Activated naive CD8-positive, alpha-beta T cell treated with anti-CD3 and anti-CD28 coated beads, Interleukin-2, amount 10 ng/mL, durations not matched to agents 7 days and 5 days (primary cell): ENCODE measurements around the gene PYCR2. TPM values are rescaled to one million over a fixed set of nuclear protein-coding genes. Genes with fewer than 3 reads are reported as not detected.
A peak's percentile ranks its signal among the peaks of the same experiment; 100 is the strongest.

ENCODE experiments used
- ATAC-seq: fragments of 150-1000 bp; cut with Tn5 transposase; one replicate; pipeline ENCODE4 v1.10.0; 2021; ENCODE audit warnings: low read depth, moderate library complexity
- POLR2A ChIA-PET: fragments of 350-600 bp; sonication (Branson Sonifier 250); formaldehyde crosslinking; loops from one replicate; lab custom pipeline; 2021; ENCODE audit warnings: antibody characterized with exemption; lab: Charles Lee
- DNase-seq: peaks from one replicate; pipeline ENCODE4 v3.0.0; 2021
- H3K27ac Mint-ChIP-seq: one replicate; pipeline ENCODE4 v1.8.0; 2022; ENCODE audit warnings: mild to moderate bottlenecking, mixed read lengths
- H3K27me3 Mint-ChIP-seq: one replicate; pipeline ENCODE4 v1.8.0; 2022; ENCODE audit warnings: mild to moderate bottlenecking, moderate library complexity, mixed read lengths
- H3K36me3 Mint-ChIP-seq: one replicate; pipeline ENCODE4 v1.8.0; 2021; ENCODE audit warnings: mild to moderate bottlenecking, mixed read lengths
- H3K4me1 Mint-ChIP-seq: one replicate; pipeline ENCODE4 v1.8.0; 2021; ENCODE audit warnings: mixed read lengths
- H3K4me3 Mint-ChIP-seq: one replicate; pipeline ENCODE4 v1.8.0; 2022; ENCODE audit warnings: mild to moderate bottlenecking, moderate library complexity, mixed read lengths
- H3K9me3 Mint-ChIP-seq: one replicate; pipeline ENCODE4 v1.8.0; 2021; ENCODE audit warnings: mixed read lengths
- total RNA-seq, 2 experiments: library from RNA; stranded (reverse); gene quantifications; one replicate each; pipeline ENCODE4 v1.2.3, GENCODE V29; 2021

The PYCR2 gene
- total RNA-seq, 2 experiments from 2014 or later = 118 to 125 TPM

DNA sequence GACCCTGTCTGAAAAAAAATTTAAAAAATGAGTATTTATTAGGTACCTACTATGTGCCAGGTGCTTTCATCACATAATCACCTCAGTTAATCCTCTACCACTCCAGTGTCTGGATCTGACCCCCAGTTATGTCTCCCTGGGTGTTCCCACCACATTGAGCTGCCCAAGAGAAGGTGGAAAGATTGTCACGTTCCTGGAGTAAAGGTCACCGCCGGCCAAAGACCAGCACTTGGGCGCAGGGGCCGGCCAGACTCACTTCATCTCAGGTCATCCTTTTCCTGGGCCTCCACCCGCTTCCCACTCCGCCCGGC, 714 bp downstream of the PYCR2 start:
- Mint-ChIP-seq H3K27ac (peak overlapping the region; percentile 95), H3K27me3 (no peaks in the 10 kb centered on the region), H3K4me3 (peak overlapping the region; percentile 96), H3K36me3 (peaks cover 23% of the 10 kb centered on the region), H3K9me3 (no peaks in the 10 kb centered on the region), H3K4me1 (peaks cover 38% of the 10 kb centered on the region)
- DNase-seq (no peak), ATAC-seq (no peak)
- POLR2A ChIA-PET = interaction anchor here (0.8 to 3.7 kb wide), 19 partner anchors 9 to 497 kb away, joined by 3 to 33 read pairs (median 5); partner anchors contain the start of genes EPHX1, H3-3A, SDE2 and SRP9

DNA sequence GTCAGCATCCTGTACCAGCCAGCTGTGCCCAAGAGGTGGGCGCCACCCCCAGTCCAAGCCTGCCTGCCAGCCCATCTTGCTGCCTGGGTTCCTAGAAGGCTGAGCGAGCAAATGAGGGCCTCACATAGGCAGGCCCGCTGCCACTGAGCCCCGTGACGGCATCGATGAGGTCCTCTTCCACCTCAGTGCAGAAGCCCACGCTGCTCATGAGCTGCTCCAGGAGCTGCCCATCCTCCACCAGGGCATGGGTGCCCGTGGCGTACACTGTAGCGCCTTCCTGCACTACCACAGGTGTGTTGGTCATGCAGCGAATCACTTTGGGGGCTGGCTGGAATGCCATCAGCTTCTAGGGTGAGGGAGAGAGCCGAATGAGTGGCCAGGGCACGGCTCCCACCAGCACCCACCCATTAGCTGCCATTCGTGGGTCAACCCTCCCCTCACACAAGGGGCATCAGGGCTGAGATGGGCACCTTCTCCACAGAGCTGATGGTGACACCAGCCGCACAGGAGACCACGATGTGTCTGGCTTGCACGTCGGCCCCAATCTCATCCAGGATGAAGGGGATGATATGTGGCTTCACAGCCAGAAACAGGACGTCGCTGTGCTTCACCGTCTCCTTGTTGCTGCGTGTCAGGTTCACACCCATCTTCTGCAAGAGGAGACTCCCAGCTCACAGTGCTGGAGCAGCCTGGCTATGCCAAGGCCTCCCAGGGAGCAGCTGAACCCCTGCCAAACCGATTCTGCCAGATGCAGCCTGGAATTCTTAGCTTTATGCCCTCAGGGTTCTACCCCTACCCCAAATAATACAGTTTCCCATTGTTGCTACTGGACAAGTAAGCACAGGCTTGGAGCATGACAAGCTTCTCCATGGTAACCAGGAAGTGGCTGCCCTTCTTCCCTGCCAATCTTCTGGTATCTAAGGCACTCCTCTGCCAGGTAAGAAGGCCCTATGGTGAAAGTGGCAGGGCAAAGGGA, 2.0 kb downstream of the PYCR2 start:
- Mint-ChIP-seq H3K4me3 (peak overlapping the region; percentile 96), H3K4me1 (peaks cover 34% of the 10 kb centered on the region), H3K36me3 (peaks cover 29% of the 10 kb centered on the region), H3K27me3 (no peaks in the 10 kb centered on the region), H3K9me3 (no peaks in the 10 kb centered on the region), H3K27ac (peak overlapping the region; percentile 48)
- ATAC-seq = no peak
- POLR2A ChIA-PET = interaction anchor here (1.1 to 3.7 kb wide), 6 partner anchors 14 to 144 kb away, joined by 3 to 33 read pairs (median 6); partner anchors contain the start of genes SRP9 and TMEM63A
- DNase-seq = no peak

DNA sequence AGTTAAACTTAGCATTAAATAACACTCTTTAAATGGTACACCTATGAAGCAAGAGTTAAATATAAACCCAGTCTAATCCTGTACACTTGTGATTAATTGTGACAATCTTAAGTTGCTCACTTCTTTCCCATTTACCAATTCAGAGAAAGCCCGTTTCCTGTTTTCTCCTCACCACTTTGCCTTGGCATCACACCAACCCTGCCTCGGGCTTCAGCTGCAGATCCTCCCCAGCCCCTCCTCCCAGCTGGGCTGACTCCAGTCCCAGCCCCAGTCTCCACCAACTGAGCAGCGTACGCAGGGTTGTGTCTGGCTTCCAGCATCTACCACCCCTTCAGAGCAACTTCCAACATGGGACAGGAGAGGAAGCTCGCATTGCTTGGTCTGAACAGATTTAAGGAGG, 4.1 kb downstream of the PYCR2 start:
- peaks cover 32% of the 10 kb centered on the region for H3K36me3 Mint-ChIP-seq
- H3K27ac Mint-ChIP-seq = peak overlapping the region; percentile 78
- H3K9me3 Mint-ChIP-seq = no peaks in the 10 kb centered on the region
- DNase-seq (no peak), ATAC-seq (no peak)
- POLR2A ChIA-PET = interaction anchor here (0.9 to 1.1 kb wide), 3 partner anchors 9 to 191 kb away, joined by 3 to 4 read pairs (median 4); no protein-coding TSS in a partner anchor
- H3K4me1 Mint-ChIP-seq = peaks cover 24% of the 10 kb centered on the region
- peak overlapping the region; percentile 48 for H3K4me3 Mint-ChIP-seq
- H3K27me3 Mint-ChIP-seq = no peaks in the 10 kb centered on the region

DNA sequence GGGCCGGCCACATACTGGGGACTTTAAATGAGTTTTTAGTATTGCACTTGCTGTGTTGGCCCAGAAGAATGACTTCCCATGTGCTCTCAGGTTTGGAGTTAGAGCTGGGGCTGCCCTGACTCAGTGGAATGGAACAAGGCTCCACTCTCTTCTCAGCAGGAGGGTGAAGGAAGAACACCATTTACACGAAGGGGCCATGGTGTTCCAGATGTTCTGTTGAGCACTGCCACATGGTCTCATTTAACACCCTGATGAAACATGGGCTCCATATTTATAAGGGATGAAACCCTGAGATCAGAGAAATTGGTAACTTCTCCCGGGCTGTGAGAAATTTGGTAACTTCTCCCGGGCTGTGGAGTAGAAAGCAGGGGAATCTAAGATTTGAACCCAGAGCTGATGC, 5.8 kb downstream of the PYCR2 start:
- no peak for DNase-seq
- Mint-ChIP-seq H3K27me3 (no peaks in the 10 kb centered on the region), H3K36me3 (peaks cover 27% of the 10 kb centered on the region), H3K4me1 (peaks cover 22% of the 10 kb centered on the region), H3K9me3 (no peaks in the 10 kb centered on the region), H3K27ac (no peak overlapping the region), H3K4me3 (no peak overlapping the region)
- POLR2A ChIA-PET = interaction anchor here (0.5 to 0.9 kb wide), 2 partner anchors 61 to 80 kb away, joined by 3 to 5 read pairs; no protein-coding TSS in a partner anchor
- no peak for ATAC-seq

DNA sequence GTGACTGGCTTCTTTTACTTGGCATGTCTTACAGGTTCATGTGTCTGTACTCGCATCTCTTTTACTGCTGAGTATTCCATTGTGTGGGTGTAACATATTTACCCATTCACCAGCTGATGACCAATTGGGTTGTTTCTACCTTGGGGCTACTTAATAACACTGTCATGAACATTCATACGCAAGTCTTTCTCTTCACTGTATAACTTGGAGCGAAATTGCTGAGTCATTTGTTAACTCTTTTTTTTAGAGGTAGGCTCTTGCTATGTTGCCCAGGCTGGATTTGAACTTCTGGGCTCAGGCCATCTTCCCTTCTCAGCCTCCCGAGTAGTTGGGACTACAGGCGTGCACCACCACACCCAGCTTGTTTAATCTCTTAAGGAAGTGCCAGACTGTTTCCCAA, 6.5 kb downstream of the PYCR2 start:
- DNase-seq (no peak), ATAC-seq (no peak)
- Mint-ChIP-seq H3K27me3 (no peaks in the 10 kb centered on the region), H3K4me1 (peaks cover 18% of the 10 kb centered on the region), H3K36me3 (peaks cover 26% of the 10 kb centered on the region), H3K4me3 (no peak overlapping the region), H3K27ac (peak overlapping the region; percentile 63), H3K9me3 (no peaks in the 10 kb centered on the region)
- POLR2A ChIA-PET = interaction anchor here (1.5 kb wide), 1 partner anchor 140 kb away, joined by 3 read pairs; the partner anchor contains the start of gene SRP9

DNA sequence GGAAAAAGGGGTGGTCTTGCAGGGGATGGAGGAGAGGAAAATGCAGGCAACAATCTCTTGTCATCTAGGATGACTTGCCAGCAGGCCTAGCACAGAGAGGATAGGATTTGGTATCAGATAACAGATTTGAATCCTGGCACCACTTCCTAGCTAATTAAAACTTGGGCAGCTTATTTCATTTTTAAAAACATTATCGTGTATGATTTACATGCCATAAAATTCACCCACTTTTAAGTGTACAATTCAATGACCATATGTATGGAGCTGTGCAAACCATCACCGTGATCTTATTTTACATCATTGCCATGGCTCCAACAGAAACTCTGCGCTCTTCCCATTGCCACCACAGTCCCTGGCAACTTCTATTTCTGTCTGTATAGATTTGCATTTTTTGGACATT, 6.9 kb downstream of the PYCR2 start:
- H3K27me3 Mint-ChIP-seq = no peaks in the 10 kb centered on the region
- DNase-seq (no peak), ATAC-seq (no peak)
- H3K4me1 Mint-ChIP-seq = peaks cover 17% of the 10 kb centered on the region
- POLR2A ChIA-PET = interaction anchor here (0.6 to 1.5 kb wide), 2 partner anchors 99 to 139 kb away, joined by 3 to 5 read pairs; partner anchors contain the start of gene SRP9
- H3K36me3 Mint-ChIP-seq = peaks cover 23% of the 10 kb centered on the region
- peak overlapping the region; percentile 63 for H3K27ac Mint-ChIP-seq
- no peak overlapping the region for H3K4me3 Mint-ChIP-seq
- H3K9me3 Mint-ChIP-seq = no peaks in the 10 kb centered on the region

DNA sequence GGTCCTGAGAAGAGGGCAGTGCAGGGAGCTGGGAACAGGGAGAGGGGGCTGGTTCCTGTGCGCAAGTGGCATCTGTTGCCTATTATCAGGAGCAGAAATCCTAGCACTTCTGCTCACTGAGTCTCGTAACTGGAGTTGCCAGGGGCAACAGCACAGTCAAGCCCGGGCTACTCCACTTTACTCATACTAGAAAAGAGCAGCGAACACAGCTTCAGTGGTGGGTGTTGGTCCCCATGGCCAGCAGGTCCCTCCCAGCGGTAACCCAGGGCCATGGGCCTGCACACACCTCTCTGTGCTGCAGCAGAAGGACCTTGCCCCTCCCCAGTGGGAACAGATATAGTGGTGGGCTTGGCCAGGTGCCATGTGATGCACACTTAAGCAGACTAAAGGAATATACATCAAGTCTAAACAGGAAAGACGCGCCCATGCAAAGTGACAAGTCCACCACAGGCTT, 8.5 kb downstream of the PYCR2 start:
- ATAC-seq = no peak
- Mint-ChIP-seq H3K36me3 (peaks cover 19% of the 10 kb centered on the region), H3K27me3 (no peaks in the 10 kb centered on the region), H3K4me1 (peaks cover 12% of the 10 kb centered on the region), H3K27ac (peak overlapping the region; percentile 32), H3K9me3 (no peaks in the 10 kb centered on the region), H3K4me3 (no peak overlapping the region)
- no peak for DNase-seq
- POLR2A ChIA-PET = no interaction called here

DNA sequence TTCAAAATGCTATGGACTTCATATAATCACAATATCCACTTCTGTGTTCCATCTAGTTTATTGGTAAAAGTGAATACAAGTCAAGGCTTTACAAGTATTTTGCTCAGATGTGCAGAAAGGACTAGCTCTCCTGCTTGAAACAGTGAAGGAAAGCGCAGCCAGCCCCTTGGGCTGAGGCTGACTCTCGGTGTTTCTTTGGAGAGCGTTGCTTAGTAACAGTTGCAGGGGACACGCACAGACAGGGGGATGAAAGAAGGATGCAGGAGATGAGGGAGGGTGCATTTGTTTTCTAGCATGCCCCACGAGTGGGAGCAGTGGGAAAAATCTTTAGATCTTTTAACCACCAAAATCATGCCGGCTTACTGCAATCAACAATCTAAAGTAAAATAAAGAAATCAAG, 9.1 kb downstream of the PYCR2 start:
- peaks cover 14% of the 10 kb centered on the region for H3K36me3 Mint-ChIP-seq
- POLR2A ChIA-PET = no interaction called here
- no peak for DNase-seq
- peaks cover 12% of the 10 kb centered on the region for H3K4me1 Mint-ChIP-seq
- ATAC-seq = no peak
- no peaks in the 10 kb centered on the region for H3K9me3 Mint-ChIP-seq
- H3K4me3 Mint-ChIP-seq = no peak overlapping the region
- H3K27ac Mint-ChIP-seq = no peak overlapping the region
- peaks cover under 1% of the 10 kb centered on the region for H3K27me3 Mint-ChIP-seq

DNA sequence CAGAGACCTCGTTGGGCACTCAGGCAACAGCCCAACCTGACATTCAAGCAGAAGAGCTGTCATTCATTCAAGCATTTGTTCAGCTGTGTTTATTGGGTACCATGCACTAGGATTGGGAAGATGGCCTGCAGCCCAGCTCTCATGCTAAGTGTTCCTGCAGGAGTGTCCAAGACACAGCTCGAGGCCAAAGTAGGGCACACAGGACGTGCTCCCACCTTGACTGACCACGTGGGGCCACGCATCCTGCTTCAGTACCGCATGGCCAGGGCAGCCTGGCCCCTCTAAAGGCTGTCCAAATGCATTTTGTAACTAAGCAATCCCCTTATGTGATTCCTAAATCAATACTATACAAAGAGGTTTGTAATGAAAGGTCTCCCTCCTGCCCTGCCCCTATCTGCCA, 9.7 kb downstream of the PYCR2 start:
- DNase-seq = no peak
- Mint-ChIP-seq H3K4me1 (peaks cover 12% of the 10 kb centered on the region), H3K4me3 (no peak overlapping the region), H3K27ac (no peak overlapping the region), H3K36me3 (peaks cover 10% of the 10 kb centered on the region), H3K9me3 (no peaks in the 10 kb centered on the region), H3K27me3 (peaks cover 5% of the 10 kb centered on the region)
- POLR2A ChIA-PET = no interaction called here
- no peak for ATAC-seq

DNA sequence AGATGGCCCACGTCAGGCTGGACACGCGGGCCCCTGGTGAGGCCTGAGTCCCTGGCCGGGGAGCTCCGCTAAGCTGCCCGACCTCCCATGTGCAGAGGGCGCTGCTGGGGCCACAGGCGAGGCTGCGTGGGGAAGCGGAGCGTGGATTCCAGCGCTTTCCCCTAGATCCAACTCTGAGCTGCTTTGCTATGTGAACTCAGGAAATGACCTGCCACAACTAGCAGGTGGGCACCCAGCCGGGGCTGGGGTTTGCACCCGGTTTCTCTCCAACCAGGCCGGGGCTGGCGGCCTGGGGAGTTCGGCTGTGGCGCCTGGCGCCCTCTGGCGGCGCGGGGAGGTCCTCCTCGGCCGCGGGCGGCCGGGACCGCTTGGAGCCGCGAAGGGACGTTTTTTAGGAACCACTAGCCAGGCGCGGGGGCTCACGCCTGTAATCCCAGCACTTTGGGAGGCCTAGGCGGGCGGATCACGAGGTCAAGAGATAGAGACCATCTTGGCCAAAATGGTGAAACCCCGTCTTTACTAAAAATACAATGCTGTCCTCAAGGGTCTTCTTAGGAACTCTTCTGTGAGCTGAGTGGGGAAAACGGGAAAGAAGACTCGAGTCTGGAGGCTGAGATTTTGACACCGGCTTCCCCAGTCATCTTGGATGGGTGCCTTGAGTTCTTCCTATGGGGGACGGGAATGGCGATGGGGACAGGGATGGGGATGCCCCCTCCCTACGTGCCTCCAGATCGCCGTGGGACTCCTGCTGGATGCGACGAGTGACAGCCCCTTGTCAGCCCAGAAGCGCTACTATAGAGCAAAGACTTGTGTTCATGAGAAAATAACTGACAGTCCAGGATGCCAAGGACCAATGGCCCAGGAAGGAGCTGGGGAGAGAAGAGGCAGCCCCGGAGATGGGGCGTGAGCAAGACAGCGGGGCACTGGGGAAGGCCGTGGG, 12.6 kb downstream of the PYCR2 start:
- no peaks in the 10 kb centered on the region for H3K36me3 Mint-ChIP-seq
- no peak overlapping the region for H3K4me3 Mint-ChIP-seq
- no peaks in the 10 kb centered on the region for H3K9me3 Mint-ChIP-seq
- peaks cover 9% of the 10 kb centered on the region for H3K4me1 Mint-ChIP-seq
- POLR2A ChIA-PET = interaction anchor here (1.0 to 1.8 kb wide), 4 partner anchors 12 to 151 kb away, joined by 3 to 13 read pairs (median 7); partner anchors contain the start of genes H3-3A, PYCR2, SRP9 and TMEM63A
- DNase-seq (peak; percentile 88), ATAC-seq (peak; percentile 89)
- H3K27ac Mint-ChIP-seq = no peak overlapping the region
- H3K27me3 Mint-ChIP-seq = peaks cover 5% of the 10 kb centered on the region

DNA sequence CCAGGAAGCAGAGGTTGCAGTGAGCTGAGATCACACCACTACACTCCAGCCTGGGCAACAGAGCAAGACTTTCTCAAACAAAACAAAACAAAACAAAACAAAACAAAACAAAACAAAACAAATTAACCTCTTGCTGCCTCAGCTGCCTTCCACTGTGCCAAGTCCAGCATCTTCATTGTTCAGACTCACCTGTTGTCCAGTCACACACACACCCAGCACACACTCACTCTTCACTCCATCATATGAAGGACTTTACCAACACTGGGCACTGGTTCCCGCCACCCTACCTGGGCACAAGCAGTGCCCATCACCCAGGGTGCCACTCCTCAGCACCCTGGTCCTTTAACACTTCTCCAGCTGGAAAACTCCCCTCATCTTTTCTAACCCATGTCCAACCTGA, 14.6 kb downstream of the PYCR2 start:
- ATAC-seq (no peak), DNase-seq (no peak)
- no peaks in the 10 kb centered on the region for H3K9me3 Mint-ChIP-seq
- POLR2A ChIA-PET = no interaction called here
- peak overlapping the region; percentile 20 for H3K27ac Mint-ChIP-seq
- peaks cover 9% of the 10 kb centered on the region for H3K4me1 Mint-ChIP-seq
- H3K4me3 Mint-ChIP-seq = no peak overlapping the region
- no peaks in the 10 kb centered on the region for H3K36me3 Mint-ChIP-seq
- peaks cover 5% of the 10 kb centered on the region for H3K27me3 Mint-ChIP-seq

DNA sequence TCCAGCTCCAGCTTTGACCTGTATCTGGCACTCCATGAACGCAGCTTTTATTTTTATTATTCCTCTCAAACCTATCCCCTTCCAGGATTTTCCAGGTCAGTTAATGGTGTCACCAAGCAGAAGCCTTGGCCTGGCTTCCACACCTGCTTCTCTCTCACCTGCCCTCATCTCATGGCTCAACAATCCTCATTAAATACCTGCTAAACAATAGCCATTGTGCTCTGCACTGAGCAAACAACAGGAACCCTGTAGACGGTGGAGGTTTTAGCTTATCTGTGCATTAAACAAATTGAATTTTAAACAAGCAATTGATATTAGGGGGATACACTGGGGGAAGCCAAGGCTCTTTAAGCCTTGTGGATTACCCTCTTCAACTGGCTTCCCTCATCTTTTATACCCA, 15.3 kb downstream of the PYCR2 start:
- Mint-ChIP-seq H3K27ac (no peak overlapping the region), H3K4me3 (no peak overlapping the region), H3K27me3 (peaks cover 5% of the 10 kb centered on the region), H3K4me1 (peaks cover 9% of the 10 kb centered on the region), H3K36me3 (no peaks in the 10 kb centered on the region), H3K9me3 (no peaks in the 10 kb centered on the region)
- ATAC-seq = no peak
- DNase-seq = no peak
- POLR2A ChIA-PET = interaction anchor here (1.5 kb wide), 1 partner anchor 29 kb away, joined by 3 read pairs; no protein-coding TSS in a partner anchor
